ENCODE measurements around the gene MBD3. TPM values are rescaled to one million over a fixed set of nuclear protein-coding genes. Genes with fewer than 3 reads are reported as not detected.

MBD3 gene
- total and polyA plus RNA-seq, 5 donors: 45.8 to 96.2 (median 62.9) TPM

- intact Hi-C loops (cut with DNase I): no loop called here
- Histone ChIP-seq H3K27me3 (ENCODE audit: control insufficient read depth, insufficient read depth) (no peaks in the 10 kb centered on the region), H3K27ac (ENCODE audit: low read length) (peak within 1 kb of the TSS; percentile 86), H3K4me1 (ENCODE audit: control insufficient read depth, insufficient read depth, low read length) (peaks cover 7% of the 10 kb centered on the region), H3K9me3 (ENCODE audit: control insufficient read depth, low read length) (no peaks in the 10 kb centered on the region), H3K4me3 (ENCODE audit: low read length) (peak within 1 kb of the TSS; percentile 95)
- peak; percentile 77 to 80 for ATAC-seq
- WGBS: 7% methylated on average over 62 of the region's 63 CpGs
- DNase-seq: peak; percentile 83 to 93 (median 93)
These were observed 24.2 kb downstream of the MBD3 start, which contains the start of gene MEX3D for GRCh38 chr19:1568320-1569019. MEX3D (minus strand) TSS chr19:1568325; CDS start chr19:1568058, 267 bp downstream.

- H3K4me1 ChIP-seq (ENCODE audit: control insufficient read depth, insufficient read depth, low read length): peaks cover 7% of the 10 kb centered on the region
- no peaks in the 10 kb centered on the region for H3K27me3 ChIP-seq (ENCODE audit: control insufficient read depth, insufficient read depth)
- DNase-seq: no peak
- H3K4me3 ChIP-seq (ENCODE audit: low read length): peak overlapping the region; percentile 95
- no peak for ATAC-seq
- H3K9me3 ChIP-seq (ENCODE audit: control insufficient read depth, low read length): no peaks in the 10 kb centered on the region
- no peak overlapping the region for H3K27ac ChIP-seq (ENCODE audit: low read length)
- WGBS: under 1% methylated on average over 72 of the region's 73 CpGs
- intact Hi-C loops (cut with DNase I): no loop called here
These were observed 24.8 kb downstream of the MBD3 start for GRCh38 chr19:1567848-1568227.

GRCh38 chr19:1567116-1567847 lies 25.4 kb downstream of the MBD3 start:
- WGBS: under 1% methylated on average over 108 of the region's 108 CpGs
- Histone ChIP-seq H3K4me1 (ENCODE audit: control insufficient read depth, insufficient read depth, low read length) (peaks cover 7% of the 10 kb centered on the region), H3K9me3 (ENCODE audit: control insufficient read depth, low read length) (no peaks in the 10 kb centered on the region), H3K4me3 (ENCODE audit: low read length) (peak overlapping the region; percentile 95), H3K27me3 (ENCODE audit: control insufficient read depth, insufficient read depth) (no peaks in the 10 kb centered on the region), H3K27ac (ENCODE audit: low read length) (peak overlapping the region; percentile 86)
- ATAC-seq: no peak
- intact Hi-C loops (cut with DNase I): no loop called here
- DNase-seq: peak; percentile 50 to 82 (median 79)

- Histone ChIP-seq H3K27me3 (ENCODE audit: control insufficient read depth, insufficient read depth) (no peaks in the 10 kb centered on the region), H3K4me3 (ENCODE audit: low read length) (peak overlapping the region; percentile 95), H3K27ac (ENCODE audit: low read length) (peak overlapping the region; percentile 86), H3K4me1 (ENCODE audit: control insufficient read depth, insufficient read depth, low read length) (peaks cover 7% of the 10 kb centered on the region), H3K9me3 (ENCODE audit: control insufficient read depth, low read length) (no peaks in the 10 kb centered on the region)
- intact Hi-C loops (cut with DNase I): no loop called here
- DNase-seq: peak; percentile 75 to 90 (median 88)
- WGBS: 10% methylated on average over 42 of the region's 42 CpGs
- ATAC-seq: peak; percentile 88 to 89
These were observed 26.1 kb downstream of the MBD3 start for GRCh38 chr19:1566392-1567115.

- Histone ChIP-seq H3K27ac (ENCODE audit: low read length) (no peak overlapping the region), H3K9me3 (ENCODE audit: control insufficient read depth, low read length) (no peaks in the 10 kb centered on the region), H3K4me1 (ENCODE audit: control insufficient read depth, insufficient read depth, low read length) (peaks cover 3% of the 10 kb centered on the region), H3K4me3 (ENCODE audit: low read length) (no peak overlapping the region), H3K27me3 (ENCODE audit: control insufficient read depth, insufficient read depth) (no peaks in the 10 kb centered on the region)
- DNase-seq: peak in 1 of 3 donors; percentile 47
- no peak for ATAC-seq
- 87% methylated on average over 6 of the region's 6 CpGs for WGBS
- intact Hi-C loops (cut with DNase I): no loop called here
These were observed 29.4 kb downstream of the MBD3 start for GRCh38 chr19:1563251-1563650.

- no peak overlapping the region for H3K4me3 ChIP-seq (ENCODE audit: low read length)
- ATAC-seq: no peak
- peaks cover 3% of the 10 kb centered on the region for H3K4me1 ChIP-seq (ENCODE audit: control insufficient read depth, insufficient read depth, low read length)
- no peaks in the 10 kb centered on the region for H3K27me3 ChIP-seq (ENCODE audit: control insufficient read depth, insufficient read depth)
- no peaks in the 10 kb centered on the region for H3K9me3 ChIP-seq (ENCODE audit: control insufficient read depth, low read length)
- intact Hi-C loops (cut with DNase I): no loop called here
- 81% methylated on average over 17 of the region's 17 CpGs for WGBS
- H3K27ac ChIP-seq (ENCODE audit: low read length): no peak overlapping the region
- peak in 1 of 3 donors; percentile 63 for DNase-seq
These were observed 31.3 kb downstream of the MBD3 start for GRCh38 chr19:1561236-1561842.

- intact Hi-C loops (cut with DNase I): no loop called here
- peak in 1 of 3 donors; percentile 62 for DNase-seq
These were observed 32.3 kb downstream of the MBD3 start for GRCh38 chr19:1560286-1560882.

GRCh38 chr19:1558552-1558951 lies 34.1 kb downstream of the MBD3 start:
- no peak overlapping the region for H3K4me3 ChIP-seq (ENCODE audit: low read length)
- no peaks in the 10 kb centered on the region for H3K4me1 ChIP-seq (ENCODE audit: control insufficient read depth, insufficient read depth, low read length)
- no peak for DNase-seq
- H3K27me3 ChIP-seq (ENCODE audit: control insufficient read depth, insufficient read depth): no peaks in the 10 kb centered on the region
- intact Hi-C loops (cut with DNase I): no loop called here
- 83% methylated on average over 12 of the region's 12 CpGs for WGBS
- H3K9me3 ChIP-seq (ENCODE audit: control insufficient read depth, low read length): no peaks in the 10 kb centered on the region
- ATAC-seq: no peak
- no peak overlapping the region for H3K27ac ChIP-seq (ENCODE audit: low read length)

More at GRCh38 chr19:1560286-1560882, 32.3 kb downstream of the MBD3 start:
- H3K4me3 ChIP-seq (ENCODE audit: low read length): no peak overlapping the region
- no peaks in the 10 kb centered on the region for H3K9me3 ChIP-seq (ENCODE audit: control insufficient read depth, low read length)
- ATAC-seq: peak in 1 of 2 donors; percentile 8
- no peaks in the 10 kb centered on the region for H3K27me3 ChIP-seq (ENCODE audit: control insufficient read depth, insufficient read depth)
- H3K4me1 ChIP-seq (ENCODE audit: control insufficient read depth, insufficient read depth, low read length): no peaks in the 10 kb centered on the region
- 53% methylated on average over 25 of the region's 25 CpGs for WGBS
- no peak overlapping the region for H3K27ac ChIP-seq (ENCODE audit: low read length)

- Histone ChIP-seq H3K4me3 (ENCODE audit: low read length) (no peak overlapping the region), H3K27ac (ENCODE audit: low read length) (no peak overlapping the region), H3K9me3 (ENCODE audit: control insufficient read depth, low read length) (no peaks in the 10 kb centered on the region), H3K4me1 (ENCODE audit: control insufficient read depth, insufficient read depth, low read length) (no peaks in the 10 kb centered on the region), H3K27me3 (ENCODE audit: control insufficient read depth, insufficient read depth) (no peaks in the 10 kb centered on the region)
- ATAC-seq: no peak
- intact Hi-C loops (cut with DNase I): no loop called here
- 96% methylated on average over 66 of the region's 66 CpGs for WGBS
- peak in 1 of 3 donors; percentile 64 for DNase-seq
These were observed 36.1 kb downstream of the MBD3 start for GRCh38 chr19:1556390-1557070.

Data from right cardiac atrium (tissue), 5 donors.